Gastroesophageal sphincter (tissue), 4 donors: ENCODE measurements around the gene STAC2. TPM values are rescaled to one million over a fixed set of nuclear protein-coding genes. Genes with fewer than 3 reads are reported as not detected.

Source experiments
- ATAC-seq: fragments of 150-250 bp; one replicate; pipeline ENCODE4 v1.9.1; 2016; ENCODE audit warnings: mild to moderate bottlenecking, moderate library complexity
- H3K27ac ChIP-seq, 4 donors: fragments of 200-600 bp; sonication (generic) in 3 of 4; 1 replicate in 3 of 4; 2 replicates in 1 of 4; pipeline ENCODE4 v1.5.1; 2016 to 2019
- H3K27me3 ChIP-seq: fragments of 200-600 bp; sonication (generic); one replicate; pipeline ENCODE4 v1.5.1; 2019
- H3K36me3 ChIP-seq, 2 donors: fragments of 200-600 bp; sonication (generic); one replicate each; pipeline ENCODE4 v1.5.1; 2019; ENCODE audit warnings: control low read depth in 1 of 2
- H3K4me1 ChIP-seq, 3 donors: fragments of 200-600 bp; sonication (generic); 1 replicate in 2 of 3; 2 replicates in 1 of 3; pipeline ENCODE4 v1.5.1; 2016 to 2019; ENCODE audit warnings: control low read depth in 2 of 3
- H3K4me3 ChIP-seq, 2 donors: fragments of 200-600 bp; sonication (generic); one replicate each; pipeline ENCODE4 v1.5.1; 2019; ENCODE audit warnings: mild to moderate bottlenecking in 1 of 2, moderate library complexity in 1 of 2
- H3K9me3 ChIP-seq, 3 donors: fragments of 200-600 bp; sonication (generic); one replicate each; pipeline ENCODE4 v1.5.1; 2017 to 2019; ENCODE audit warnings: control low read depth in 2 of 3
- EP300 ChIP-seq: sonication (generic); formaldehyde crosslinking; IDR thresholded peaks from one replicate; pipeline ENCODE4 v1.6.1; 2017; ENCODE audit warnings: antibody characterized with exemption, mild to moderate bottlenecking
- POLR2A ChIP-seq, 2 donors: fragments of 450-650 bp; IDR thresholded peaks; one replicate each; pipeline ENCODE4 v1.6.1; 2017; ENCODE audit warnings: antibody characterized with exemption in 2 of 2, mild to moderate bottlenecking in 2 of 2, moderate library complexity in 1 of 2
- POLR2AphosphoS5 ChIP-seq: sonication (generic); formaldehyde crosslinking; IDR thresholded peaks from one replicate; pipeline ENCODE4 v1.6.1; 2017; ENCODE audit warnings: antibody characterized with exemption
- WGBS, 2 donors: methylation state at CpG; one replicate each; pipeline ENCODE4 v1.1.5; 2018; ENCODE audit warnings: low coverage in 1 of 2; 5-methylcytosine and 5-hydroxymethylcytosine counted together
- total RNA-seq, 4 donors: library from RNA; depleted of rRNA; stranded (reverse); fragments of >200 nt; gene quantifications; one replicate each; pipeline ENCODE4 v1.1.0, GENCODE V29; 2016
- TF ChIP-seq, protein P1 (sequence below), 4 experiments: fragments of 200-600 bp in 2 of 4; fragments of 450-650 bp in 2 of 4; sonication (generic) in 1 of 4; IDR thresholded peaks; one replicate each; pipeline ENCODE4 v1.5.1; 2017 to 2019; ENCODE audit warnings: antibody characterized with exemption in 4 of 4, mild to moderate bottlenecking in 2 of 4, moderate library complexity in 2 of 4

The STAC2 gene
- total RNA-seq, 4 donors from 2014 or later: 0.13 to 0.57 TPM; not detected in 2

- no peaks in the 10 kb centered on the region for H3K36me3 ChIP-seq
Measured at GRCh38 chr17:39231591-39232551, 6.1 kb upstream of the STAC2 start.

DNA sequence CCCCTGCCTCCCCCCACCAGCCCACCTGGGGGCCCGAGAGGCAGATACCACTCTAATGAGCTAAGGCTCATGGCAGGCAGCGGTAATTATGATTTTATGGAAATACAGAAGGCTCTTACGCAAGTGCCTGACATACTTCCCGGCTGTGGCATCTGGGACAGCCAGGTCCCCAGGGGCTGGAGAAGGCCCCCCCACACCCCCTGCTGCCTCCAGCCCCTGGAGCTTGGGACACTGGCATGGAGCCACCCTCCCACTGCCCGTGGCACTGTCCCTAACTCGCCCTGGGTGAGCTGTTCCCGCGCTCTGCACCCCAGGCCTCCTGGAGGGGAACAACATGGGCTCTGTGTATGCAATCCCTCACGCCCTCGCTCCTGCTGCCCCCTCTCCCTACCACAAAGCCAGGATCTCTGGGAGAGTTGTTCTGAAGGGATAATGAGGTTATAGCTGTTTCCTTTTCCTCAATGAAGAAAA, 5.4 kb upstream of the STAC2 start:
- peaks cover 0 to 18% (median 8%) of the 10 kb centered on the region in 3 donors for H3K4me1 ChIP-seq
- H3K27ac ChIP-seq: no peak overlapping the region
- no peaks in the 10 kb centered on the region for H3K9me3 ChIP-seq
- peak; percentile 5 for ATAC-seq
- WGBS, 2 donors: 65% methylated on average over 4 of the region's 10 CpGs; no CpG with 5 or more reads in 1 of the 2 donors
- peaks cover 99% of the 10 kb centered on the region for H3K27me3 ChIP-seq
- H3K36me3 ChIP-seq: no peaks in the 10 kb centered on the region
- no peak overlapping the region for H3K4me3 ChIP-seq
- TF ChIP-seq POLR2A (IDR thresholded peaks at IDR 0.05): no peak
- TF ChIP-seq POLR2AphosphoS5: no peak
- TF ChIP-seq EP300: no peak
- TF ChIP-seq, protein P1, sequence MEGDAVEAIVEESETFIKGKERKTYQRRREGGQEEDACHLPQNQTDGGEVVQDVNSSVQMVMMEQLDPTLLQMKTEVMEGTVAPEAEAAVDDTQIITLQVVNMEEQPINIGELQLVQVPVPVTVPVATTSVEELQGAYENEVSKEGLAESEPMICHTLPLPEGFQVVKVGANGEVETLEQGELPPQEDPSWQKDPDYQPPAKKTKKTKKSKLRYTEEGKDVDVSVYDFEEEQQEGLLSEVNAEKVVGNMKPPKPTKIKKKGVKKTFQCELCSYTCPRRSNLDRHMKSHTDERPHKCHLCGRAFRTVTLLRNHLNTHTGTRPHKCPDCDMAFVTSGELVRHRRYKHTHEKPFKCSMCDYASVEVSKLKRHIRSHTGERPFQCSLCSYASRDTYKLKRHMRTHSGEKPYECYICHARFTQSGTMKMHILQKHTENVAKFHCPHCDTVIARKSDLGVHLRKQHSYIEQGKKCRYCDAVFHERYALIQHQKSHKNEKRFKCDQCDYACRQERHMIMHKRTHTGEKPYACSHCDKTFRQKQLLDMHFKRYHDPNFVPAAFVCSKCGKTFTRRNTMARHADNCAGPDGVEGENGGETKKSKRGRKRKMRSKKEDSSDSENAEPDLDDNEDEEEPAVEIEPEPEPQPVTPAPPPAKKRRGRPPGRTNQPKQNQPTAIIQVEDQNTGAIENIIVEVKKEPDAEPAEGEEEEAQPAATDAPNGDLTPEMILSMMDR (IDR thresholded peaks at IDR 0.05): no peak

More at GRCh38 chr17:39231591-39232551, 6.1 kb upstream of the STAC2 start:
- H3K9me3 ChIP-seq: no peaks in the 10 kb centered on the region
- no peak overlapping the region for H3K27ac ChIP-seq
- H3K27me3 ChIP-seq: peaks cover 99% of the 10 kb centered on the region
- H3K4me1 ChIP-seq: peaks cover 0 to 12% (median 6%) of the 10 kb centered on the region in 3 donors
- peak; percentile 69 for ATAC-seq
- peak overlapping the region in 1 of 2 donors; percentile 21 for H3K4me3 ChIP-seq
- WGBS, 2 donors: 3 to 18% methylated on average over 10 to 11 of the region's 22 CpGs
- TF ChIP-seq, protein P1 (IDR thresholded peaks at IDR 0.05): peak in 3 of 4 experiments; percentile 66 to 90 (median 70)
- no peak for TF ChIP-seq POLR2AphosphoS5
- TF ChIP-seq EP300: no peak

DNA sequence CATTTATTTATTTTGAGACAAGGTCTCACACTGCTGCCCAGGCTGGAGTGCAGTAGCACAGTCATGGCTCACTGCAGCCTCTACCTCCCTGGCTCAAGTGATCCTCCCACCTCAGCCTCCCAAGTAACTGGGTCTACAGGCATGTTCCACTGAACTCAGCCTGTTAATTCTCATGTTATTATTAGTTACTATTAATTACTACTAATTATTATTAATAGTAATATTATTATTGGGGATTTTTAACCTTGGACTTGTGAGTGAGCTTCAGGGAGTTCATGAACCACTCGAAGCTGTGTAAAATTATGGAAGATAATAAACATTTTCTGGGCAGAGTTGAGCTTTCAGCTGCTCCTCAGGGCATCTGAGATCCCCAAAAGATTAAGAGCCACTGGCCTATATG, 4.6 kb upstream of the STAC2 start:
- Histone ChIP-seq H3K27ac (no peak overlapping the region), H3K36me3 (no peaks in the 10 kb centered on the region), H3K4me3 (no peak overlapping the region), H3K9me3 (no peaks in the 10 kb centered on the region), H3K4me1 (peaks cover 0 to 25% (median 16%) of the 10 kb centered on the region in 3 donors), H3K27me3 (peaks cover 99% of the 10 kb centered on the region)
- no peak for TF ChIP-seq EP300
- TF ChIP-seq, protein P1 (IDR thresholded peaks at IDR 0.05): no peak
- no peak for TF ChIP-seq POLR2A (IDR thresholded peaks at IDR 0.05)
- no peak for TF ChIP-seq POLR2AphosphoS5
- no peak for ATAC-seq
- WGBS, 2 donors: 44 to 75% methylated on average over 1 of the region's 1 CpG

GRCh38 chr17:39229274-39229913, 3.6 kb upstream of the STAC2 start:
- Histone ChIP-seq H3K4me1 (peaks cover 0 to 35% (median 24%) of the 10 kb centered on the region in 3 donors), H3K36me3 (no peaks in the 10 kb centered on the region), H3K4me3 (no peak overlapping the region), H3K9me3 (no peaks in the 10 kb centered on the region), H3K27me3 (peaks cover 100% of the 10 kb centered on the region), H3K27ac (no peak overlapping the region)
- ATAC-seq: no peak
- WGBS, 2 donors: 100% methylated on average over 2 of the region's 11 CpGs; no CpG with 5 or more reads in 1 of the 2 donors
- TF ChIP-seq POLR2AphosphoS5 (no peak), POLR2A (IDR thresholded peaks at IDR 0.05) (no peak)
- TF ChIP-seq, protein P1 (IDR thresholded peaks at IDR 0.05): no peak
